Raji (cell line): ENCODE data around the gene SERPINI1.

Source experiments
- POLR2A ChIP-seq: IDR thresholded peaks from 2 replicates; pipeline ENCODE4 v1.6.1; 2011; ENCODE audit warnings: low read depth, low read length, control low read depth; ENCODE audit not compliant: insufficient read depth

The SERPINI1 gene

DNA sequence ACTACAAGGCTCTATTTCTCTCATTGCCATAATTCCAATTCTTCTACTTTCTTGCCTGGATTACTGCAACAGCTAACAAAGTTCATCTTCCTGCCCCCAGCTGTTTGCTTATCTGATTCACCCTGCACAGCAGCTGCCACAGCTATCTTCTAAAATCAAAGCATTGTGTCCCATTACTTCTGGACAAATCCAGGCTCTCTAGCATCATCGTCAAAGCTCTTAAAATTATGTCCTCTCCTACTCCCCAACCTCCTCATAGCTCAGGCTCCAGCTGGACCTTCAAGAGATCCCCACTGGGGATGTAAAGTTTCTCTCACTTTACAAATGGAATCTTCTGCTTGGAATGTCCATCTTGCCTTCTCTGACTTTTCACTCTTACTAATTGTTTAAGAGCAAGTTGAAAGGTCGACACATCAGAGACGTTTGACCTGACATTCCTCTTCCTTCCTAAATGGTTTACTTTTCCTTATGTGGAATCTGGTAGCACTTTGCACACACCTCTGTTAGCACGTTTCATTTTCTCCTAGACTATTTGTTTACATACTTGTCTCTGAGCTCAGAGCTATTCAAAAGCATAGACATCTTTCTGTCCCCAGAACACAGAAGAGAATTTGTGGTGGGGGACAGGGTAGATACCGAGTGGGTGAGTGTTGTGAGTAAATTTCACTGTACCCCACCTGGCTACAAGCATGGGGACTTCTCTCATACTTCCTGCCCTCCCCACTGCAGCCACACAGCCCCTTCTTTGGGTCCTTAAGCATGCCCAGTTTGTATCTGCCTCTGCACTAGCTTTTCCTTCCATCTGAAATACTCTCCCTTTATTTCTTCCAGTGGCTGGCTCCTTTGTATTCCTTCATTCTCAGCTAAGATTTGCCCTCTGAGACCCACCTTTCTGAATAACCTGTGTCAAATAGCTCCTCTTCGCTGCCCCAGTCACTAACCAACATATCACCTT is 77.9 kb downstream of the SERPINI1 start:
- no peak for TF ChIP-seq POLR2A

DNA sequence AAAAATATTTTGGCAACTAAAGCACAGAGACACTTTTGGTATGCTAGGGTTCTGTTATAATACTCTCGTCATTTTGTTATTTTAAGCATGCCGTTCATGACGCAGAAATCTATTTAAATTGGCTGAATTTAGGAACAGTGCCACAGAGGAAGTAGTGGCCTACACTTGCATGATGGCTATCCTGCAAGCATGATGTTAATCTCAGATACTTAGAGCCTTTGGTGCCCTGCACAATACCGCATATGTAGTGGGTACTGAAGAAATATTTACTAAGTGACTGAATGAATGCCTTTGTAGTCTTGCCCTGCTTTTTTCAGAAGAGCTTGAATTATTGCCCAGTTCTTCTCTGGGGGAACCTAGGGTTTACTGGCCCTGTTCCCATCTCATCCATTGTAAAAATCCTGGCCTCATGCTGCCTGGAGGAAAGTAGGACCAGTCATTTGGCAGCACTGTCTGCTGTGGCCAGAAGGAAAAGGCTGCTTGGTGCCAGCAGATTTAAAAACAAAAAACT is 79.0 kb downstream of the SERPINI1 start:
- TF ChIP-seq POLR2A = no peak

- TF ChIP-seq POLR2A = no peak
These were observed 81.4 kb downstream of the SERPINI1 start for GRCh38 chr3:167816953-167817352.

- TF ChIP-seq POLR2A = no peak
These were observed 84.8 kb downstream of the SERPINI1 start for GRCh38 chr3:167820102-167820865.

GRCh38 chr3:167821248-167821805 is 85.8 kb downstream of the SERPINI1 start:
- TF ChIP-seq POLR2A = no peak

GRCh38 chr3:167823738-167824137 is 88.2 kb downstream of the SERPINI1 start:
- TF ChIP-seq POLR2A = no peak

DNA sequence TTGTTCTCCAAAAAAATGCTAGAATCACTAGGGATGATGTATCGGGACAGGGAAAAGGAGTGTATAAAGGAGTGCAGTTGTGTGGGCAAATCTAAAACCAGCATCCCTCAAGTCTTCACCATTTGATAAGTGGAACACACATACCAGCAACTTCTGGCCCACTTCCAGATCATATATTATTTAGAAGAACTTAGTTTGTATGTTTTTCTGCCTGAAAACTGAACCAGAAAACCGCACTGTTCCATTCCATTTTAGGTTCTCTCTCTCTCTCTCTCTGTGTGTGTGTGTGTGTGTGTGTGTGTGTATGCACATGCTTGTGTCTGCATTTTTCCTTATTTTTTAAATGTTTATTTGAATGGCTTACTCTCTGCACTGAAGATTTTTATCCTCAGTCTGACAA is 93.5 kb downstream of the SERPINI1 start:
- TF ChIP-seq POLR2A = no peak

DNA sequence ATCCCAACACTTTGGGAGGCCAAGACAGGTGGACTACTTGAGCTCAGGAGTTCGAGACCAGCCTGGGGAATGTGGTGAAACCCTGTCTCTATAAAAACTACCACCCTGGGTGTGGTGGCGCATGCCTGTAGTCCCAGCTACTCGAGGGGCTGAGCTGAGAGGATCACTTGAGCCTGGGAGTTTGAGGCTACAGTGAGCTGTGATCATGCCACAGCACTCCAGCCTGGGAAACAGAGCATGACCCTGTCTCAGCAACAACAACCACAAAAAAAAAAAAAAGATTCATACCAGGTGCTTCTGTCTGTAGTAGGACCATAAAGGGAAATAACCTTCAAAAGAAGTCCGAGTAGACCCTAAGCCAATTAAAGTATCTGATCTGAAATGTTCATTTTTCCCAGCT is 94.5 kb downstream of the SERPINI1 start:
- no peak for TF ChIP-seq POLR2A

- no peak for TF ChIP-seq POLR2A
These were observed 99.8 kb downstream of the SERPINI1 start for GRCh38 chr3:167835359-167835758.

- TF ChIP-seq POLR2A = no peak
These were observed 100.4 kb downstream of the SERPINI1 start for GRCh38 chr3:167835953-167836352.

GRCh38 chr3:167837466-167837865 is 101.9 kb downstream of the SERPINI1 start:
- no peak for TF ChIP-seq POLR2A

DNA sequence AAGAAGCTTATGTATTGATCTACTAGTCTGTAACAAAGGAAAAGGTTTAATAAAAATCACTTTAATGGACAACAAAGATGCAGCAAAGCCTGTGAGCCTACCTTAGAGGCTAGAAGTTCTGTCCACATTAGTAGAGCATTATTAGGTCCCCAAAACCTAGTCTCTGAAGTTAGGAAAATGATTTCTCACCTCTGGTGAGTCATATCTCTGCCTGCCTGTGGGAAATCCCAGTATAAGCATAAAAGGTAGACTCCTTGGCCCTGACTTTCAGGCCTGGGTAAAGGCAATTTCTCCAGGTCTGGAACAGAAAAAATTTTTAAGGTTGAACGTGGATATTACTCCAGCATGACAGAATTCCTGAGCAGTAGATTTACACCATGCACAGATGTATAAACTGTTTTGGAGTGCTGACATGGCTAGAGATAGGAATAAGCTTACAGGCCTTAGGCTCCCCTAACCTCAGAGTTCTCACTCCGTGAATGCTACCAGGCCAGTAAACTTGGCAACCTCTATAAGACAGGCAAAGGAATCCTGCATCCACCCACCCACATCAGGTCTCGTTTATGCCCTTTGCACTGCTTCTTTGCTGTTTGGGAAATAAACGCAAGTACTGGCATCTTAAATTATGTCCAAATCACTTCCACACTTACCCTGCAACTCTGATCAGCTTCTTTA is 104.1 kb downstream of the SERPINI1 start:
- TF ChIP-seq POLR2A = no peak

DNA sequence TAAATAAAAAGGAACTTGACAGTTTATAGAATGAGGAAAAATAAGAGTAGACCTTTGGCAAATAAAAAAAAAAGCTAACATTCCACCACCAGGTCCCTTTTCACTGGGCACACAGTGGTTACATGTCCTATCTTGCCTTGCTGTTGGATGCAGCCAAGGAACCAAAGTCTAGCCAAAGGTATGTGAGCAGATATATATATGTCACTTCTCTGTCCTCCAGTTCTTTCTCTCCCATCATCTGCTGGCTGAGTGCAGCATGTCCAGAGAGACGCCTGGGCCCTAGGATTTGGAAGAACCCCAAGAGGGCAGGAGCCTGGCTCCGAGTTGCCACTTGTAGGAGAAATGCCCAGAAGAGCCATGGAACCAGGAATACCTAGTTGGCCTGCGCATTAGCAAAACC is 104.7 kb downstream of the SERPINI1 start:
- no peak for TF ChIP-seq POLR2A

DNA sequence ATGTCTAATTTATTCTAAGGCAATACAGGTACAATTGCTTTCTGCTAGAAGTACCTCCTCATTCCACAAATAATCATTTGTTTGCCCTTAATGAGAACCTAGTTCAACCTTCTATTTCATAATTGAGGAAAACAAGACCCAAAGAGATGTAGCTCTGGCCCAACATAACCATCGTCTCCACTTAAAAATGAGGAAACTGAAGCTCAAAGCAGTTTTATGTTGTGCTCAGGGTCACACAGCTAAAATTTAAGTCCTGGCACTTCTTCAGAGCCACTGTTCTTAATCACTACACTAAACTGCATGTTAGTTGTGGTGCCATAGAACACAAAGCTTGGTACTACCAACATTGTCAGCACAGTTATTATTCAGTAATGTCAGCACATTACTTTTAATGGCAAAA is 108.0 kb downstream of the SERPINI1 start:
- TF ChIP-seq POLR2A = no peak

DNA sequence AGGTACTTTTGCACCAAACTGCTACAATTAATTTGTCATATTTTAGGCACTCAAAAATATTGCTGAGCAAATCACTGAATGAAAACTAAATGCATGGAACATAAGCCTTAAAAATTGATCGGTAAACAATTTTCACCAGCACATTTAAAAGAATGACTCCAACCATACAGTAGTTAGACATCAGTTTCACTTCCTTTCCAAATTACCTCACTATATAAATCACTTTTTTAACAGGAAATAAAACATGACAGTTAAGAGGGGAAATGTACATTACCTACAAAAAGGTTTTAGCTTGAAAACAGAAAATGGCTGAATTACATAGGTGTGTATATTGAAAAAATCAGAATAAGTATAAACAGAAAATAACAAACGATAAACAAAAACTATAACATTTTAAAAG is 108.4 kb downstream of the SERPINI1 start:
- no peak for TF ChIP-seq POLR2A
